GM12878 (cell line): ENCODE results near the gene SENP5. TPM values are rescaled to one million over a fixed set of nuclear protein-coding genes. Genes with fewer than 3 reads are reported as not detected.

Experiments used
- BCL11A ChIP-seq: IDR thresholded peaks from 2 replicates; pipeline ENCODE4 v1.6.1; 2011; ENCODE audit warnings: low read depth, low read length
- BCL3 ChIP-seq: IDR thresholded peaks from 2 replicates; pipeline ENCODE4 v1.6.1; 2011; ENCODE audit warnings: borderline replicate concordance, low read depth, mild to moderate bottlenecking, moderate library complexity, low read length; ENCODE audit not compliant: insufficient read depth, poor library complexity, severe bottlenecking
- GABPA ChIP-seq: IDR thresholded peaks from 2 replicates; pipeline ENCODE4 v1.6.1; 2014; ENCODE audit warnings: antibody characterized with exemption, low read depth, mild to moderate bottlenecking, inconsistent platforms
- HCFC1 ChIP-seq: fragments of 150-350 bp; IDR thresholded peaks from 2 replicates; pipeline ENCODE4 v1.6.1; 2014; ENCODE audit warnings: low read length
- IRF3 ChIP-seq: fragments of 450-650 bp; IDR thresholded peaks from 2 replicates; pipeline ENCODE4 v1.6.1; 2014; ENCODE audit warnings: mild to moderate bottlenecking
- KAT2A ChIP-seq: conservative IDR thresholded peaks from 2 replicates; pipeline ENCODE4 v1.6.1; 2011; ENCODE audit warnings: low read depth, low read length; ENCODE audit not compliant: control insufficient read depth
- MEF2A ChIP-seq: IDR thresholded peaks from 2 replicates; pipeline ENCODE4 v1.6.1; 2011; ENCODE audit warnings: low read depth, mild to moderate bottlenecking, low read length, moderate library complexity; ENCODE audit not compliant: insufficient read depth
- MXI1 ChIP-seq: fragments of 150-350 bp; IDR thresholded peaks from 2 replicates; pipeline ENCODE4 v1.6.1; 2011; ENCODE audit warnings: low read depth, mild to moderate bottlenecking, inconsistent platforms, low read length, improper control_type of control experiment
- MYC ChIP-seq: IDR thresholded peaks from 2 replicates; pipeline ENCODE4 v1.6.1; 2011; ENCODE audit warnings: mild to moderate bottlenecking, low read length, moderate library complexity, inconsistent platforms; ENCODE audit not compliant: insufficient read depth, insufficient replicate concordance, insufficient read length, severe bottlenecking
- NR2F1 ChIP-seq: fragments of 450-650 bp; conservative IDR thresholded peaks from 2 replicates; pipeline ENCODE4 v1.6.1; 2017; ENCODE audit warnings: mild to moderate bottlenecking
- PKNOX1 ChIP-seq: fragments of 450-650 bp; IDR thresholded peaks from 2 replicates; pipeline ENCODE4 v1.6.1; 2016; ENCODE audit warnings: mild to moderate bottlenecking
- POU2F2 ChIP-seq: IDR thresholded peaks from 3 replicates; pipeline ENCODE4 v1.6.1; 2011; ENCODE audit warnings: low read depth, mild to moderate bottlenecking, low read length, borderline replicate concordance
- PRDM15 ChIP-seq: fragments of 450-650 bp; formaldehyde crosslinking; IDR thresholded peaks from 2 replicates; pipeline ENCODE4 v1.4.0; 2020; ENCODE audit warnings: mild to moderate bottlenecking, moderate library complexity
- RBBP5 ChIP-seq: fragments of 200-600 bp; sonication (generic); conservative IDR thresholded peaks from 2 replicates; pipeline ENCODE4 v1.6.1; 2016
- SP1 ChIP-seq: IDR thresholded peaks from one replicate; pipeline ENCODE4 v1.6.1; 2011; ENCODE audit warnings: low read depth, low read length
- SUPT20H ChIP-seq: IDR thresholded peaks from 2 replicates; pipeline ENCODE4 v1.6.1; 2011; ENCODE audit warnings: low read depth, mild to moderate bottlenecking, low read length, moderate library complexity, borderline replicate concordance; ENCODE audit not compliant: control insufficient read depth
- TAF1 ChIP-seq: IDR thresholded peaks from 2 replicates; pipeline ENCODE4 v1.6.1; 2011; ENCODE audit warnings: mild to moderate bottlenecking, low read depth, low read length, borderline replicate concordance
- USF1 ChIP-seq: IDR thresholded peaks from 2 replicates; pipeline ENCODE4 v1.6.1; 2011; ENCODE audit warnings: borderline replicate concordance, low read depth, mild to moderate bottlenecking, moderate library complexity, mixed read lengths, low read length; ENCODE audit not compliant: insufficient read depth; ENCODE audit errors: extremely low read length
- ZNF217 ChIP-seq: fragments of 450-650 bp; IDR thresholded peaks from 2 replicates; pipeline ENCODE4 v1.6.1; 2017; ENCODE audit warnings: antibody characterized with exemption, mild to moderate bottlenecking
- polyA plus RNA-seq, 11 experiments: library from polyadenylated mRNA; depleted of rRNA in 4 of 11; unstranded in 6 of 11; stranded (reverse) in 5 of 11; fragments of >200 nt; fragmentation: Nextera tagmentation in 4 of 11; fragmentation: Illumina TruSeq in 1 of 11; extraction: Ambion mirVana in 4 of 11; extraction: Trizol in 1 of 11; gene quantifications; 1 replicate in 1 of 11; 2 replicates in 10 of 11; pipeline versions ENCODE4 v1.2.1 to v1.2.3, GENCODE V29; 2011 to 2016; ENCODE audit warnings: inconsistent platforms in 2 of 11, missing spikeins in 2 of 11, low read depth in 1 of 11
- total RNA-seq, 4 experiments: library from RNA; depleted of rRNA in 3 of 4; stranded (reverse); fragments of >200 nt in 3 of 4; fragmentation: Illumina TruSeq in 1 of 4; extraction: Trizol in 1 of 4; gene quantifications; 2 replicates each; pipeline versions ENCODE4 v1.2.1 to v1.2.3, GENCODE V29; 2013 to 2021

SENP5 gene
- total and polyA plus RNA-seq, 10 of the 15 experiments (the other 5 are each of a cell fraction or from before 2014, with no cell fraction given), result 6.4 to 28.4 (median 15.6) TPM

DNA sequence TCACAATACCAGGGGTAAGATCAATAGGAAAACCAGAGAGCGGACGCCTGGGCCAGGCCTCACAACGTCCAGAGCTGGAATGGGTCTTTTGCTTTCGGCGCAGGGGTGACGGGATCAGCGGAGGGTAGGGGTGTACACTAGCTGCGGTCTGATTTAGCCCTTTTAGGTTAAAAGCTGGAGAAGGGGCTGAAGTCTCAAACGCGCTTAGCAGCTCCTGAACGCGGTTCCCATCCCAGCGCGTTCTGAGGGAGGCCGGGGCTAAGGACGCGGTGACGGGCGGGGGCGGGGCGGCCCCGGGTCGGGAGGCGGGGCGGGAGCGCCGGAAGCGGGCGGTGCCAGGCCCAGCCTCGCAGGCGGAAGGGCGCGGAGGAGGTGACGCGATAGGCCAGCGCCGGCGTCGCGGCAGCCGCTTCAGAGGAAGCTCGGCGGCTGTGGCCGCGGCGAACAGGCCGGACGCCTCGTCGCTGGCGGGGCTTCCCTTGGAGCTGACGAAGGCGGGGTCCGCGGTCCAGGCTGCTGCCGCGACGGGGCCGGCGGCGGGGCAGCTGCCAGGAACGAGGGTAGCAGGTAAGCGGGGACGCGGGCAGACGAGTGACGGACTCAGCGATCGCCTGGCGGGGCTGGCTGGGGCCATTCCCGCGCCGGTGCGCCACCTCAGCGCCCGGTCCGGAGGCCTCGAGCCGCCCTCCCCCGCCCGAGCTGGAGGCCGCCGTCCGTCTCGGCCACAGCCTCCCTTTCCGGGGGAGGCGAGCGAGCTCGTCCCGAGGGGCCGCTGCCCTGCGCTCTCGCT lies at the start of gene SENP5 (continued):
- no peak for TF ChIP-seq KAT2A
- peak; percentile 85 for TF ChIP-seq MXI1
- TF ChIP-seq PRDM15 (CRISPR knock-in tag), result no peak
- no peak for TF ChIP-seq MYC
- peak; percentile 40 for TF ChIP-seq SP1
- no peak for TF ChIP-seq IRF3
- peak; percentile 79 for TF ChIP-seq GABPA
- 0 out of 2 replicates have a peak, but pooled peaks have one; percentile 38 for TF ChIP-seq NR2F1
- TF ChIP-seq TAF1, result peak; percentile 76; the same call in 1 of the 2 replicates
- 0 out of 2 replicates have a peak, but pooled peaks have one; percentile 20 for TF ChIP-seq ZNF217
- TF ChIP-seq SUPT20H, result no peak
- no peak for TF ChIP-seq USF1
- no peak for TF ChIP-seq MEF2A
- TF ChIP-seq HCFC1, result peak; percentile 73
- TF ChIP-seq PKNOX1, result no peak
- TF ChIP-seq POU2F2, result peak; percentile 39; the same call in 1 of the 3 replicates
- no peak for TF ChIP-seq BCL3
- TF ChIP-seq BCL11A, result no peak
- TF ChIP-seq RBBP5, result no peak
